ENCODE measurements around the gene FKBP14.

FKBP14 gene

DNA sequence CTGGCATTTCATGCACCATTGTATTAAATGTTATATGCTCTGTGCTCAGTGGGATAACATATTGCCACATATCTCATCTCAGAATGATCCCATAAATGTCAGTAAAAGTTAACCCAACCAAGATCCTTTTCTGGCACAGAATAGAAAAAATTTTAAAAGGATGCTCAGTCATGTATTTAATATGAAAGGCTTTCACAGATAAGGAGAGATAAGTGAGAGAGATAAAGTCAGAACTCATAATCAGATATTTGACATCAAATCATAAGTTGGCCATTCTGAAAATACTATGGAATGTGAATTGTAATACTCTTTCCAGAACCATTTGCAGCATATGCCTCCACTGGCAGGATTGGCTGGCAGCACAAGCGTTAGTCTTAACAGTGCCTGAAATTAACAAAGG, 40.2 kb upstream of the FKBP14 start:
- TF ChIP-seq, protein P1, sequence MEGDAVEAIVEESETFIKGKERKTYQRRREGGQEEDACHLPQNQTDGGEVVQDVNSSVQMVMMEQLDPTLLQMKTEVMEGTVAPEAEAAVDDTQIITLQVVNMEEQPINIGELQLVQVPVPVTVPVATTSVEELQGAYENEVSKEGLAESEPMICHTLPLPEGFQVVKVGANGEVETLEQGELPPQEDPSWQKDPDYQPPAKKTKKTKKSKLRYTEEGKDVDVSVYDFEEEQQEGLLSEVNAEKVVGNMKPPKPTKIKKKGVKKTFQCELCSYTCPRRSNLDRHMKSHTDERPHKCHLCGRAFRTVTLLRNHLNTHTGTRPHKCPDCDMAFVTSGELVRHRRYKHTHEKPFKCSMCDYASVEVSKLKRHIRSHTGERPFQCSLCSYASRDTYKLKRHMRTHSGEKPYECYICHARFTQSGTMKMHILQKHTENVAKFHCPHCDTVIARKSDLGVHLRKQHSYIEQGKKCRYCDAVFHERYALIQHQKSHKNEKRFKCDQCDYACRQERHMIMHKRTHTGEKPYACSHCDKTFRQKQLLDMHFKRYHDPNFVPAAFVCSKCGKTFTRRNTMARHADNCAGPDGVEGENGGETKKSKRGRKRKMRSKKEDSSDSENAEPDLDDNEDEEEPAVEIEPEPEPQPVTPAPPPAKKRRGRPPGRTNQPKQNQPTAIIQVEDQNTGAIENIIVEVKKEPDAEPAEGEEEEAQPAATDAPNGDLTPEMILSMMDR (IDR thresholded peaks at IDR 0.05; ENCODE audit: extremely low read depth, missing control alignments): no peak
- no peak for DNase-seq (ENCODE audit: low spot score)

DNA sequence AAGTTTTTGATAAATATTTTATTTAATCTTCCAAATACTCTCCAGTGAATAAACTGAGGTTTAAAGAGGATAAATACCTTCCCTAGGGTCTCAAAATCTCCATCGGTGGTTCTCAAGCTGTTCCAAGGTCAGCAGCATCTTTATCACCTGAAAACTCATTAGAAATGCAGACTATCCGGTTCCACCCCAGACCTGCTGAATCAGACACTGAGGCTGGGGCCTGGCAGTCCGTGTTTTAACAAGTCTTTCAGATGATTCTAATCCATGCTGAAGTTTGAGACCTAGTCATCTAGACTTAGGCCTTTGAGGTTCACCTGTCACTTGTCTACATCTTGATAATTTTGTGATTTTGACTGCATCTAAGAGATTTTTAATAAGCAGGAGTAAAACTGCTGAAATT, 39.2 kb upstream of the FKBP14 start:
- DNase-seq (ENCODE audit: low spot score): no peak
- TF ChIP-seq, protein P1 (IDR thresholded peaks at IDR 0.05; ENCODE audit: extremely low read depth, missing control alignments): no peak

GRCh38 chr7:30062587-30062986, 36.1 kb upstream of the FKBP14 start:
- DNase-seq (ENCODE audit: low spot score): peak; percentile 35
- TF ChIP-seq, protein P1 (IDR thresholded peaks at IDR 0.05; ENCODE audit: extremely low read depth, missing control alignments): peak; percentile 60

- TF ChIP-seq, protein P1 (IDR thresholded peaks at IDR 0.05; ENCODE audit: extremely low read depth, missing control alignments): peak; percentile 17
- peak; percentile 22 for DNase-seq (ENCODE audit: low spot score)
Observed at GRCh38 chr7:30061786-30062185, 35.3 kb upstream of the FKBP14 start.

GRCh38 chr7:30057741-30058140, 31.2 kb upstream of the FKBP14 start:
- TF ChIP-seq, protein P1 (IDR thresholded peaks at IDR 0.05; ENCODE audit: extremely low read depth, missing control alignments): no peak
- no peak for DNase-seq (ENCODE audit: low spot score)

- TF ChIP-seq, protein P1 (IDR thresholded peaks at IDR 0.05; ENCODE audit: extremely low read depth, missing control alignments): no peak
Observed at GRCh38 chr7:30053068-30053467, 26.6 kb upstream of the FKBP14 start.

GRCh38 chr7:30049173-30049572, 22.7 kb upstream of the FKBP14 start:
- TF ChIP-seq, protein P1 (IDR thresholded peaks at IDR 0.05; ENCODE audit: extremely low read depth, missing control alignments): no peak
- DNase-seq (ENCODE audit: low spot score): no peak

More at GRCh38 chr7:30053068-30053467, 26.6 kb upstream of the FKBP14 start:
- no peak for DNase-seq (ENCODE audit: low spot score)
